ENCODE measurements around the gene GPI. TPM values are rescaled to one million over a fixed set of nuclear protein-coding genes. Genes with fewer than 3 reads are reported as not detected.
"Not testable (repeated sequence)": the region's sequence is repeated elsewhere in the genome, so short reads cannot be mapped to it uniquely, and the experiment has no call there.

Gene GPI
- total and polyA plus RNA-seq, 9 of the 15 experiments (the other 6 are each of a cell fraction or from before 2014, with no cell fraction given), result 88.3 to 358 (median 122) TPM

GRCh38 chr19:34387446-34387810 lies 22.4 kb downstream of the GPI start:
- Histone ChIP-seq H3K79me2 (ENCODE audit: control insufficient read depth, insufficient read depth, low read length) (peaks cover 20% of the 10 kb centered on the region), H3K27ac (ENCODE audit: extremely low read depth, low read depth, low read length) (no peak overlapping the region), H4K20me1 (replicated peaks; ENCODE audit: control insufficient read depth, insufficient read depth, low read length) (no peaks in the 10 kb centered on the region; the same call in 1 of the 2 replicates), H3K4me1 (replicated peaks in 1 of 2; ENCODE audit: control insufficient read depth in 2 of 2, insufficient read depth in 2 of 2, low read length in 2 of 2) (no peaks in the 10 kb centered on the region), H3K4me2 (ENCODE audit: insufficient read depth, low read length) (no peak overlapping the region), H2AFZ (ENCODE audit: low read depth, low read length) (no peak overlapping the region), H3K9me3 (replicated peaks; ENCODE audit: control insufficient read depth, insufficient read depth, low read depth, low read length) (peaks cover 26% of the 10 kb centered on the region), H3K36me3 (ENCODE audit: control insufficient read depth, insufficient read depth, low read length) (peaks cover 97% of the 10 kb centered on the region), H3K4me3 (no peak overlapping the region), H3K27me3 (ENCODE audit: control insufficient read depth in 2 of 2, insufficient read depth in 2 of 2, low read length in 2 of 2) (no peaks in the 10 kb centered on the region), H3K9me1 (ENCODE audit: control insufficient read depth, insufficient read depth, low read length) (no peaks in the 10 kb centered on the region), H3K9ac (ENCODE audit: insufficient read depth in 1 of 2, low read depth in 2 of 2, low read length in 2 of 2) (no peak overlapping the region)
- DNase-seq (ENCODE audit: extremely low read depth in 1 of 4, low spot score in 3 of 4), result no peak
- in situ Hi-C loops (cut with MboI), result no loop called here
- no peak for TF ChIP-seq CREM (IDR thresholded peaks at IDR 0.05; ENCODE audit: low read depth)
- TF ChIP-seq ATF2 (CRISPR knock-in tag; IDR thresholded peaks at IDR 0.05), result no peak
- TF ChIP-seq SNRNP70 (optimal IDR thresholded peaks at IDR 0.05; ENCODE audit: low read depth, low read length), result peak; percentile 31
- BruUV-seq (replicated peaks), result no TSS peak
- ATAC-seq, result no peak
- FAIRE-seq, result no peak
- POLR2A ChIA-PET, result interaction anchor here (0.6 to 1.2 kb wide), 2 partner anchors 12 to 221 kb away, joined by 3 read pairs; no protein-coding TSS in a partner anchor
- CTCF ChIA-PET (ENCODE audit: low intra/inter-chr PET ratio), result no interaction called here
- intact Hi-C loops (cut with micrococcal nuclease), result no loop called here
- WGBS (ENCODE audit: insufficient coverage, low coverage, missing lambda C conversion rate), result 100% methylated on average over 1 of the region's 1 CpG

- DNase-seq (ENCODE audit: extremely low read depth in 1 of 4, low spot score in 3 of 4); H3K4me2 ChIP-seq (ENCODE audit: insufficient read depth, low read length); H2AFZ ChIP-seq (ENCODE audit: low read depth, low read length); CTCF ChIA-PET (ENCODE audit: low intra/inter-chr PET ratio); intact Hi-C loops (cut with micrococcal nuclease); H3K4me1 ChIP-seq (replicated peaks in 1 of 2; ENCODE audit: control insufficient read depth in 2 of 2, insufficient read depth in 2 of 2, low read length in 2 of 2); H3K4me3 ChIP-seq; H3K9ac ChIP-seq (ENCODE audit: insufficient read depth in 1 of 2, low read depth in 2 of 2, low read length in 2 of 2); H3K9me1 ChIP-seq (ENCODE audit: control insufficient read depth, insufficient read depth, low read length); in situ Hi-C loops (cut with MboI); H4K20me1 ChIP-seq (replicated peaks; ENCODE audit: control insufficient read depth, insufficient read depth, low read length); ATAC-seq; H3K27ac ChIP-seq (ENCODE audit: extremely low read depth, low read depth, low read length); BruUV-seq (replicated peaks); H3K27me3 ChIP-seq (ENCODE audit: control insufficient read depth in 2 of 2, insufficient read depth in 2 of 2, low read length in 2 of 2); FAIRE-seq: not testable (repeated sequence)
- 100% methylated on average over 2 of the region's 2 CpGs for WGBS (ENCODE audit: insufficient coverage, low coverage, missing lambda C conversion rate)
- POLR2A ChIA-PET, result interaction anchor here (1.0 kb wide), 1 partner anchor 30 kb away, joined by 5 read pairs; no protein-coding TSS in a partner anchor
- H3K79me2 ChIP-seq (ENCODE audit: control insufficient read depth, insufficient read depth, low read length), result peaks cover 20% of the 10 kb centered on the region
- peaks cover 26% of the 10 kb centered on the region for H3K9me3 ChIP-seq (replicated peaks; ENCODE audit: control insufficient read depth, insufficient read depth, low read depth, low read length)
- TF ChIP-seq ZNF121 (CRISPR knock-in tag; conservative IDR thresholded peaks at IDR 0.05), result peak; percentile 93
- peaks cover 97% of the 10 kb centered on the region for H3K36me3 ChIP-seq (ENCODE audit: control insufficient read depth, insufficient read depth, low read length)
Observed at GRCh38 chr19:34388745-34389144, 23.7 kb downstream of the GPI start.

Measured in K562 (cell line).